Heart left ventricle (tissue), 13 donors: Measurements from ENCODE around the gene SREBF2.

Source experiments
- CTCF ChIP-seq, 12 donors: fragments of 200-600 bp; sonication (generic) in 4 of 12; IDR thresholded peaks; one replicate each; pipeline versions ENCODE4 v1.5.0 to v1.8.0; 2018 to 2022; ENCODE audit warnings: antibody characterized with exemption in 12 of 12, mild to moderate bottlenecking in 5 of 12
- POLR2A ChIP-seq, 2 donors: fragments of 450-650 bp; IDR thresholded peaks; one replicate each; pipeline ENCODE4 v1.6.1; 2017; ENCODE audit warnings: antibody characterized with exemption in 2 of 2, mild to moderate bottlenecking in 2 of 2, moderate library complexity in 2 of 2
- donor health status: ischemic (EF 13 %, LVEDD 7.1; RV severe dilation, severe dysfunction).
- donor health status: DM: no; HTN: yes; CAD: no.
- donor health status: DM: no; HTN: no; CAD: no.
- donor health status: ischemic (EF 25% LVEDD 6.9; RV normal size, moderate dysfunction).
- donor health status: ischemic (EF 25% LVEDD 5.7; RV mildly dilated, moderate dysfunction).
- donor health status: ischemic (EF 35%, LVEDD 5.7; RV mildly dilated, moderate dysfunction).
- donor health status: nonischemic (EF 11% LVEDD 7.7; RV severe dilation, severe dysfunction).
- donor health status: DM: yes; HTN: yes; CAD: no.
- donor health status: PGD.
- donor health status: ischemic (EF 29% LVEDD 5.4; RV normal size, mild dysfunction).
- donor health status: nonischemic (EF 23%, LVEDD 6.1; RV moderate dilation, normal function).

GRCh38 chr22:41842996-41843970 is 10.4 kb downstream of the SREBF2 start:
- TF ChIP-seq CTCF (IDR thresholded peaks at IDR 0.05) (no peak), POLR2A (IDR thresholded peaks at IDR 0.05) (no peak)
